HepG2 (cell line): ENCODE results near the gene HRC. TPM values are rescaled to one million over a fixed set of nuclear protein-coding genes. Genes with fewer than 3 reads are reported as not detected.

Source experiments
- CCDC6 ChIP-seq: sonication (generic); formaldehyde crosslinking; IDR thresholded peaks from 2 replicates; pipeline ENCODE4 v1.8.1; 2022; ENCODE audit warnings: mild to moderate bottlenecking, missing genetic modification reagents, moderate library complexity
- GFI1 ChIP-seq: sonication (generic); formaldehyde crosslinking; IDR thresholded peaks from 2 replicates; pipeline ENCODE4 v1.5.0; 2020; ENCODE audit warnings: missing genetic modification reagents, mild to moderate bottlenecking, borderline replicate concordance
- MTA1 ChIP-seq: sonication (generic); formaldehyde crosslinking; IDR thresholded peaks from 2 replicates; pipeline ENCODE4 v1.4.0; 2020; ENCODE audit warnings: missing genetic modification reagents, mild to moderate bottlenecking, borderline replicate concordance
- RBFOX2 ChIP-seq: fragments of 200-400 bp; formaldehyde crosslinking; IDR thresholded peaks from 2 replicates; pipeline ENCODE4 v1.6.1; 2017; ENCODE audit warnings: low read depth, mild to moderate bottlenecking, low read length
- REL ChIP-seq: sonication (generic); formaldehyde crosslinking; conservative IDR thresholded peaks from 2 replicates; pipeline ENCODE4 v1.8.0; 2022; ENCODE audit warnings: mild to moderate bottlenecking, missing genetic modification reagents, moderate library complexity
- SETDB1 ChIP-seq: sonication (generic); formaldehyde crosslinking; IDR thresholded peaks from 2 replicates; pipeline ENCODE4 v1.5.1; 2020; ENCODE audit warnings: missing genetic modification reagents, mild to moderate bottlenecking, borderline replicate concordance
- ZBTB20 ChIP-seq: sonication (generic); formaldehyde crosslinking; IDR thresholded peaks from 2 replicates; pipeline ENCODE4 v1.8.1; 2023; ENCODE audit warnings: missing genetic modification reagents, low read depth, mild to moderate bottlenecking, borderline replicate concordance
- ZFP41 ChIP-seq: sonication (generic); formaldehyde crosslinking; IDR thresholded peaks from 2 replicates; pipeline ENCODE4 v1.4.0; 2020; ENCODE audit warnings: mild to moderate bottlenecking, missing genetic modification reagents, borderline replicate concordance
- ZHX2 ChIP-seq, 2 experiments: sonication (generic) in 1 of 2; formaldehyde crosslinking in 1 of 2; IDR thresholded peaks; 2 replicates each; pipeline versions ENCODE4 v1.6.1 to v1.9.0; 2014 to 2022; ENCODE audit warnings: antibody characterized with exemption in 1 of 2, borderline replicate concordance in 1 of 2, inconsistent platforms in 1 of 2, low read depth in 1 of 2, missing genetic modification reagents in 1 of 2
- ZNF101 ChIP-seq: sonication (generic); formaldehyde crosslinking; IDR thresholded peaks from 2 replicates; pipeline ENCODE4 v1.4.0; 2020; ENCODE audit warnings: mild to moderate bottlenecking, low read depth, missing genetic modification reagents, borderline replicate concordance
- ZNF747 ChIP-seq: sonication (generic); formaldehyde crosslinking; IDR thresholded peaks from 2 replicates; pipeline ENCODE4 v1.8.1; 2023; ENCODE audit warnings: missing genetic modification reagents, mild to moderate bottlenecking, borderline replicate concordance
- polyA plus RNA-seq, 8 experiments: library from polyadenylated mRNA; depleted of rRNA in 3 of 8; stranded (reverse) in 7 of 8; unstranded in 1 of 8; fragments of >200 nt; fragmentation: Illumina TruSeq in 4 of 8; extraction: Trizol in 4 of 8; gene quantifications; 2 replicates each; pipeline versions ENCODE4 v1.2.1 to v1.2.3, GENCODE V29; 2011 to 2016; ENCODE audit warnings: low read depth in 4 of 8, missing spikeins in 1 of 8, mixed read lengths in 1 of 8; ENCODE audit not compliant: insufficient read depth in 1 of 8
- total RNA-seq, 5 experiments: library from RNA; depleted of rRNA; stranded (reverse); fragments of >200 nt; fragmentation: Illumina TruSeq; extraction: Trizol; gene quantifications; 2 replicates each; pipeline ENCODE4 v1.2.3, GENCODE V29; 2016; ENCODE audit warnings: low read depth in 1 of 5
- TF ChIP-seq, protein P1 (sequence below): sonication (generic); formaldehyde crosslinking; IDR thresholded peaks from 2 replicates; pipeline ENCODE4 v1.4.0; 2020; ENCODE audit warnings: missing genetic modification reagents, borderline replicate concordance
- TF ChIP-seq, protein P2 (sequence below): sonication (generic); formaldehyde crosslinking; IDR thresholded peaks from 2 replicates; pipeline ENCODE4 v1.8.0; 2022; ENCODE audit warnings: mild to moderate bottlenecking, missing genetic modification reagents, borderline replicate concordance
- TF ChIP-seq, protein P3 (sequence below): sonication (generic); formaldehyde crosslinking; IDR thresholded peaks from 2 replicates; pipeline ENCODE4 v1.4.0; 2020; ENCODE audit warnings: low read depth, mild to moderate bottlenecking, missing genetic modification reagents

The HRC gene
- total and polyA plus RNA-seq, 2 of the 13 experiments (the other 11 are each of a cell fraction or from before 2014, with no cell fraction given): 3.6 to 15.4 TPM

GRCh38 chr19:49150106-49150943, 4.9 kb downstream of the HRC start (continued):
- peak; percentile 70; the same call in 1 of the 2 replicates for TF ChIP-seq ZHX2 (IDR thresholded peaks at IDR 0.05; ENCODE audit: low read depth)
- TF ChIP-seq ZHX2 (CRISPR knock-in tag; IDR thresholded peaks at IDR 0.05; ENCODE audit: borderline replicate concordance): no peak
- no peak for TF ChIP-seq CCDC6 (CRISPR knock-in tag)
- no peak for TF ChIP-seq SETDB1 (CRISPR knock-in tag)
- 0 out of 2 replicates have a peak, but pooled peaks have one; percentile 18 for TF ChIP-seq REL (CRISPR knock-in tag)
- TF ChIP-seq ZBTB20 (CRISPR knock-in tag): no peak
- 0 out of 2 replicates have a peak, but pooled peaks have one; percentile 77 for TF ChIP-seq ZNF101 (CRISPR knock-in tag)
- TF ChIP-seq, protein P1, sequence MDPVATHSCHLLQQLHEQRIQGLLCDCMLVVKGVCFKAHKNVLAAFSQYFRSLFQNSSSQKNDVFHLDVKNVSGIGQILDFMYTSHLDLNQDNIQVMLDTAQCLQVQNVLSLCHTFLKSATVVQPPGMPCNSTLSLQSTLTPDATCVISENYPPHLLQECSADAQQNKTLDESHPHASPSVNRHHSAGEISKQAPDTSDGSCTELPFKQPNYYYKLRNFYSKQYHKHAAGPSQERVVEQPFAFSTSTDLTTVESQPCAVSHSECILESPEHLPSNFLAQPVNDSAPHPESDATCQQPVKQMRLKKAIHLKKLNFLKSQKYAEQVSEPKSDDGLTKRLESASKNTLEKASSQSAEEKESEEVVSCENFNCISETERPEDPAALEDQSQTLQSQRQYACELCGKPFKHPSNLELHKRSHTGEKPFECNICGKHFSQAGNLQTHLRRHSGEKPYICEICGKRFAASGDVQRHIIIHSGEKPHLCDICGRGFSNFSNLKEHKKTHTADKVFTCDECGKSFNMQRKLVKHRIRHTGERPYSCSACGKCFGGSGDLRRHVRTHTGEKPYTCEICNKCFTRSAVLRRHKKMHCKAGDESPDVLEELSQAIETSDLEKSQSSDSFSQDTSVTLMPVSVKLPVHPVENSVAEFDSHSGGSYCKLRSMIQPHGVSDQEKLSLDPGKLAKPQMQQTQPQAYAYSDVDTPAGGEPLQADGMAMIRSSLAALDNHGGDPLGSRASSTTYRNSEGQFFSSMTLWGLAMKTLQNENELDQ (CRISPR knock-in tag): no peak
- 0 out of 2 replicates have a peak, but pooled peaks have one; percentile 14 for TF ChIP-seq ZFP41 (CRISPR knock-in tag)
- TF ChIP-seq GFI1 (CRISPR knock-in tag): peak; percentile 37; the same call in 1 of the 2 replicates
- peak; percentile 73 for TF ChIP-seq RBFOX2
- TF ChIP-seq, protein P2, sequence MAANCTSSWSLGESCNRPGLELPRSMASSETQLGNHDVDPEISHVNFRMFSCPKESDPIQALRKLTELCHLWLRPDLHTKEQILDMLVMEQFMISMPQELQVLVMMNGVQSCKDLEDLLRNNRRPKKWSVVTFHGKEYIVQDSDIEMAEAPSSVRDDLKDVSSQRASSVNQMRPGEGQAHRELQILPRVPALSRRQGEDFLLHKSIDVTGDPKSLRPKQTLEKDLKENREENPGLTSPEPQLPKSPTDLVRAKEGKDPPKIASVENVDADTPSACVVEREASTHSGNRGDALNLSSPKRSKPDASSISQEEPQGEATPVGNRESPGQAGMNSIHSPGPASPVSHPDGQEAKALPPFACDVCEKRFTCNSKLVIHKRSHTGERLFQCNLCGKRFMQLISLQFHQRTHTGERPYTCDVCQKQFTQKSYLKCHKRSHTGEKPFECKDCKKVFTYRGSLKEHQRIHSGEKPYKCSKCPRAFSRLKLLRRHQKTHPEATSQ: peak; percentile 24; the same call in 1 of the 2 replicates
- TF ChIP-seq, protein P3, sequence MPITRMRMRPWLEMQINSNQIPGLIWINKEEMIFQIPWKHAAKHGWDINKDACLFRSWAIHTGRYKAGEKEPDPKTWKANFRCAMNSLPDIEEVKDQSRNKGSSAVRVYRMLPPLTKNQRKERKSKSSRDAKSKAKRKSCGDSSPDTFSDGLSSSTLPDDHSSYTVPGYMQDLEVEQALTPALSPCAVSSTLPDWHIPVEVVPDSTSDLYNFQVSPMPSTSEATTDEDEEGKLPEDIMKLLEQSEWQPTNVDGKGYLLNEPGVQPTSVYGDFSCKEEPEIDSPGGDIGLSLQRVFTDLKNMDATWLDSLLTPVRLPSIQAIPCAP: 0 out of 2 replicates have a peak, but pooled peaks have one; percentile 76
- peak; percentile 74 for TF ChIP-seq MTA1 (CRISPR knock-in tag)
- TF ChIP-seq ZNF747 (CRISPR knock-in tag): peak; percentile 75
